HG03354 (cell line): ENCODE results near the gene GC.
"Not testable (repeated sequence)": the region's sequence is repeated elsewhere in the genome, so short reads cannot be mapped to it uniquely, and the experiment has no call there.

ENCODE experiments used
- ATAC-seq: cut with Tn5 transposase; IDR thresholded peaks from one replicate; pipeline ENCODE4 v1.9.1; 2021; ENCODE audit warnings: mild to moderate bottlenecking; ENCODE audit not compliant: unreplicated experiment, poor library complexity, severe bottlenecking

The GC gene

GRCh38 chr4:71783972-71784371, at the start of gene GC:
Gene GC, minus strand, starts transcription at chr4:71784079. Its CDS starts 61 bp downstream, at chr4:71784018.
- no peak for ATAC-seq

GRCh38 chr4:71833232-71833900, 49.5 kb upstream of the GC start:
- no peak for ATAC-seq

- ATAC-seq: no peak
Observed at GRCh38 chr4:71832049-71832448, 48.2 kb upstream of the GC start.

- ATAC-seq: peak; percentile 74
Observed at GRCh38 chr4:71830497-71831190, 46.8 kb upstream of the GC start.

GRCh38 chr4:71828470-71828869, 44.6 kb upstream of the GC start:
- ATAC-seq: no peak

GRCh38 chr4:71827826-71828225, 43.9 kb upstream of the GC start:
- ATAC-seq: no peak

GRCh38 chr4:71816676-71817303, 32.9 kb upstream of the GC start:
- no peak for ATAC-seq

- no peak for ATAC-seq
Observed at GRCh38 chr4:71814433-71814832, 30.6 kb upstream of the GC start.

- ATAC-seq: not testable (repeated sequence)
Observed at GRCh38 chr4:71809805-71810204, 25.9 kb upstream of the GC start.

- ATAC-seq: no peak
Observed at GRCh38 chr4:71807469-71807868, 23.6 kb upstream of the GC start.

- not testable (repeated sequence) for ATAC-seq
Observed at GRCh38 chr4:71805230-71805629, 21.4 kb upstream of the GC start.

- not testable (repeated sequence) for ATAC-seq
Observed at GRCh38 chr4:71804017-71804697, 20.3 kb upstream of the GC start.

- ATAC-seq: no peak
Observed at GRCh38 chr4:71785959-71786358, 2.1 kb upstream of the GC start.

GRCh38 chr4:71784569-71785197, 804 bp upstream of the GC start:
- ATAC-seq: no peak

- no peak for ATAC-seq
Observed at GRCh38 chr4:71777891-71778290, 6.0 kb downstream of the GC start.

GRCh38 chr4:71775449-71775848, 8.4 kb downstream of the GC start:
- no peak for ATAC-seq

GRCh38 chr4:71774136-71774535, 9.7 kb downstream of the GC start:
- no peak for ATAC-seq

- ATAC-seq: no peak
Observed at GRCh38 chr4:71773004-71773403, 10.9 kb downstream of the GC start.

GRCh38 chr4:71772592-71772991, 11.3 kb downstream of the GC start:
- no peak for ATAC-seq

- ATAC-seq: no peak
Observed at GRCh38 chr4:71771613-71772012, 12.3 kb downstream of the GC start.
